OCI-LY7 (cell line): Measurements from ENCODE around the gene ACP3. TPM values are rescaled to one million over a fixed set of nuclear protein-coding genes. Genes with fewer than 3 reads are reported as not detected.

ENCODE experiments used
- BruUV-seq: library from RNA; stranded (reverse); fragments of 400-500 nt; replicated peaks from 2 replicates; lab custom pipeline; 2021; lab: Mats Ljungman, UMichigan
- CTCF ChIA-PET: fragments of 300-600 bp; sonication (Branson Sonifier 250); formaldehyde crosslinking; loops from one replicate; lab custom pipeline; 2022; ENCODE audit warnings: antibody characterized with exemption; ENCODE audit not compliant: unreplicated experiment; lab: Charles Lee
- POLR2A ChIA-PET: fragments of 300-600 bp; sonication (Branson Sonifier 250); formaldehyde crosslinking; loops from one replicate; lab custom pipeline; 2022; ENCODE audit warnings: antibody characterized with exemption; lab: Charles Lee
- DNase-seq: peaks from one replicate; pipeline ENCODE4 v3.0.0-alpha.2; 2015; ENCODE audit warnings: low spot score
- H2AFZ ChIP-seq: fragments of 200-600 bp; sonication (generic), shearing (Covaris generic); 2 replicates; pipeline ENCODE4 v1.6.1; 2014; ENCODE audit warnings: mild to moderate bottlenecking, antibody characterized with exemption, low read length, moderate library complexity
- H3K27ac ChIP-seq: fragments of 200-600 bp; sonication (generic); 2 replicates; pipeline ENCODE4 v1.5.1; 2014; ENCODE audit warnings: mixed run types, low read depth, mild to moderate bottlenecking, moderate library complexity, low read length, inconsistent platforms; ENCODE audit not compliant: poor library complexity, severe bottlenecking
- H3K36me3 ChIP-seq: fragments of 200-600 bp; sonication (generic); 2 replicates; pipeline ENCODE4 v1.6.1; 2014; ENCODE audit warnings: mild to moderate bottlenecking, antibody characterized with exemption, low read length, moderate library complexity, mixed read lengths; ENCODE audit not compliant: insufficient read depth
- H3K4me1 ChIP-seq: fragments of 200-600 bp; sonication (generic); 2 replicates; pipeline ENCODE4 v1.5.1; 2014; ENCODE audit warnings: mild to moderate bottlenecking, low read length; ENCODE audit not compliant: insufficient read depth, poor library complexity, severe bottlenecking
- H3K4me2 ChIP-seq: fragments of 200-600 bp; sonication (generic); 2 replicates; pipeline ENCODE4 v1.6.1; 2014; ENCODE audit warnings: mild to moderate bottlenecking, low read length
- H3K4me3 ChIP-seq: fragments of 200-600 bp; sonication (generic); 2 replicates; pipeline ENCODE4 v1.5.1; 2014; ENCODE audit warnings: mild to moderate bottlenecking, low read depth, low read length; ENCODE audit not compliant: poor library complexity, severe bottlenecking
- H3K79me2 ChIP-seq: fragments of 200-600 bp; sonication (generic); 2 replicates; pipeline ENCODE4 v1.6.1; 2016; ENCODE audit warnings: low read depth, mild to moderate bottlenecking, low read length, moderate library complexity, mixed read lengths; ENCODE audit not compliant: insufficient read depth
- H3K9me2 ChIP-seq: fragments of 200-600 bp; sonication (generic); 2 replicates; pipeline ENCODE4 v1.6.1; 2016; ENCODE audit warnings: mild to moderate bottlenecking, low read length, mixed read lengths; ENCODE audit not compliant: insufficient read depth
- H3K9me3 ChIP-seq: fragments of 200-600 bp; sonication (generic); 2 replicates; pipeline ENCODE4 v1.6.1; 2014; ENCODE audit warnings: mild to moderate bottlenecking, mixed run types, low read length, mixed read lengths
- H4K20me1 ChIP-seq: fragments of 200-600 bp; sonication (generic); 2 replicates; pipeline ENCODE4 v1.6.1; 2014; ENCODE audit warnings: mild to moderate bottlenecking, antibody characterized with exemption, low read length, moderate library complexity, mixed read lengths; ENCODE audit not compliant: insufficient read depth
- CTCF ChIP-seq: fragments of 200-600 bp; sonication (generic); conservative IDR thresholded peaks from 2 replicates; pipeline ENCODE4 v1.5.1; 2014; ENCODE audit warnings: mild to moderate bottlenecking, antibody characterized with exemption, low read length, moderate library complexity, mixed read lengths
- EZH2phosphoT487 ChIP-seq: fragments of 200-600 bp; sonication (generic); IDR thresholded peaks from 2 replicates; pipeline ENCODE4 v1.6.1; 2018; ENCODE audit warnings: low read depth, borderline replicate concordance, mild to moderate bottlenecking, mixed run types, antibody characterized with exemption, low read length, moderate library complexity, mixed read lengths
- intact Hi-C: fragments of 100-400 bp; cut with micrococcal nuclease; formaldehyde crosslinking; loops from one replicate; pipeline ENCODE4 v1.10.0; 2022; ENCODE audit not compliant: unreplicated experiment
- total RNA-seq, 2 experiments: library from RNA; depleted of rRNA in 1 of 2; stranded (reverse); fragments of >200 nt in 1 of 2; shearing (Covaris generic) in 1 of 2; gene quantifications; 2 replicates each; pipeline ENCODE4 v1.2.3, GENCODE V29; 2014 to 2022

The ACP3 gene
- total RNA-seq, 2 experiments from 2014 or later, result 4.1 to 13.7 TPM

GRCh38 chr3:132283440-132283839 lies 33.8 kb upstream of the ACP3 start:
- Histone ChIP-seq H2AFZ (no peak overlapping the region), H3K9me3 (no peaks in the 10 kb centered on the region), H3K27ac (no peak overlapping the region), H3K4me3 (no peak overlapping the region), H3K36me3 (no peaks in the 10 kb centered on the region), H3K4me2 (no peak overlapping the region), H3K4me1 (no peaks in the 10 kb centered on the region), H3K79me2 (no peaks in the 10 kb centered on the region), H4K20me1 (no peaks in the 10 kb centered on the region), H3K9me2 (no peaks in the 10 kb centered on the region)
- CTCF ChIA-PET, result interaction anchor here (0.8 to 1.1 kb wide), 2 partner anchors 10 to 117 kb away, joined by 3 to 4 read pairs; no protein-coding TSS in a partner anchor
- no TSS peak for BruUV-seq
- no peak for DNase-seq
- intact Hi-C loops, result no loop called here
- TF ChIP-seq CTCF, result no peak
- POLR2A ChIA-PET, result interaction anchor here (1.3 kb wide), 1 partner anchor 16 kb away, joined by 7 read pairs; no protein-coding TSS in a partner anchor

GRCh38 chr3:132283916-132284405 lies 33.2 kb upstream of the ACP3 start:
- H3K9me3 ChIP-seq, result no peaks in the 10 kb centered on the region
- intact Hi-C loops, result no loop called here
- no peak for DNase-seq
- H3K4me1 ChIP-seq, result no peaks in the 10 kb centered on the region
- H3K36me3 ChIP-seq, result no peaks in the 10 kb centered on the region
- no peak overlapping the region for H3K27ac ChIP-seq
- no peak overlapping the region for H3K4me2 ChIP-seq
- H3K9me2 ChIP-seq, result no peaks in the 10 kb centered on the region
- POLR2A ChIA-PET, result interaction anchor here (0.6 kb wide), 1 partner anchor 348 kb away, joined by 3 read pairs; no protein-coding TSS in a partner anchor
- H3K4me3 ChIP-seq, result no peak overlapping the region
- H3K79me2 ChIP-seq, result no peaks in the 10 kb centered on the region
- no peaks in the 10 kb centered on the region for H4K20me1 ChIP-seq
- CTCF ChIA-PET, result no interaction called here
- BruUV-seq, result no TSS peak
- TF ChIP-seq CTCF (no peak), EZH2phosphoT487 (no peak)
- H2AFZ ChIP-seq, result no peak overlapping the region

GRCh38 chr3:132284781-132285619 lies 32.2 kb upstream of the ACP3 start:
- BruUV-seq, result no TSS peak
- no peaks in the 10 kb centered on the region for H3K36me3 ChIP-seq
- H3K4me1 ChIP-seq, result no peaks in the 10 kb centered on the region
- ChIA-PET POLR2A (no interaction called here), CTCF (no interaction called here)
- no peak overlapping the region for H3K4me3 ChIP-seq
- H4K20me1 ChIP-seq, result no peaks in the 10 kb centered on the region
- no peaks in the 10 kb centered on the region for H3K9me2 ChIP-seq
- intact Hi-C loops, result no loop called here
- no peak overlapping the region for H3K27ac ChIP-seq
- no peak for DNase-seq
- H3K4me2 ChIP-seq, result no peak overlapping the region
- no peak overlapping the region for H2AFZ ChIP-seq
- no peaks in the 10 kb centered on the region for H3K79me2 ChIP-seq
- TF ChIP-seq CTCF (peak; percentile 49; the same call in 1 of the 2 replicates), EZH2phosphoT487 (no peak)
- no peaks in the 10 kb centered on the region for H3K9me3 ChIP-seq
